HL-60 (cell line): Measurements from ENCODE around the gene CCDC106.

Source experiments
- DNase-seq, 2 experiments: peaks; one replicate each; pipeline ENCODE4 v3.0.0-alpha.2; 2010 to 2020; ENCODE audit warnings: low read depth in 1 of 2, low spot score in 1 of 2
- H3K27ac ChIP-seq: fragments of 250-450 bp; sonication (Bioruptor Pico); replicated peaks from 2 replicates; pipeline ENCODE4 v1.5.1; 2020; ENCODE audit warnings: mild to moderate bottlenecking, moderate library complexity
- H3K27me3 ChIP-seq: fragments of 250-450 bp; sonication (Bioruptor Pico); 2 replicates; pipeline ENCODE4 v1.5.1; 2021; ENCODE audit warnings: mild to moderate bottlenecking, moderate library complexity; ENCODE audit not compliant: insufficient read depth, poor library complexity, severe bottlenecking
- H3K4me3 ChIP-seq: replicated peaks from 2 replicates; pipeline ENCODE4 v1.5.1; 2011; ENCODE audit warnings: mild to moderate bottlenecking, control low read depth, low read length; ENCODE audit not compliant: insufficient read depth
- GABPA ChIP-seq: IDR thresholded peaks from 2 replicates; pipeline ENCODE4 v1.6.1; 2012; ENCODE audit warnings: low read depth
- POLR2AphosphoS5 ChIP-seq: IDR thresholded peaks from 2 replicates; pipeline ENCODE4 v1.6.1; 2012; ENCODE audit warnings: low read depth
- SPI1 ChIP-seq: IDR thresholded peaks from 2 replicates; pipeline ENCODE4 v1.6.1; 2012; ENCODE audit warnings: low read depth, mild to moderate bottlenecking, borderline replicate concordance
- TF ChIP-seq, protein P1 (sequence below): IDR thresholded peaks from one replicate; pipeline ENCODE4 v1.5.1; 2011; ENCODE audit warnings: low read length, control low read depth, inconsistent platforms; ENCODE audit not compliant: insufficient read depth
- TF ChIP-seq, protein P2 (sequence below): IDR thresholded peaks from 2 replicates; pipeline ENCODE4 v1.6.1; 2012; ENCODE audit warnings: low read depth; ENCODE audit not compliant: insufficient replicate concordance

CCDC106 gene

GRCh38 chr19:55676383-55676782 is 28.4 kb downstream of the CCDC106 start:
- no peak for DNase-seq
- TF ChIP-seq POLR2AphosphoS5 (no peak), GABPA (no peak), SPI1 (no peak)
- TF ChIP-seq, protein P1, sequence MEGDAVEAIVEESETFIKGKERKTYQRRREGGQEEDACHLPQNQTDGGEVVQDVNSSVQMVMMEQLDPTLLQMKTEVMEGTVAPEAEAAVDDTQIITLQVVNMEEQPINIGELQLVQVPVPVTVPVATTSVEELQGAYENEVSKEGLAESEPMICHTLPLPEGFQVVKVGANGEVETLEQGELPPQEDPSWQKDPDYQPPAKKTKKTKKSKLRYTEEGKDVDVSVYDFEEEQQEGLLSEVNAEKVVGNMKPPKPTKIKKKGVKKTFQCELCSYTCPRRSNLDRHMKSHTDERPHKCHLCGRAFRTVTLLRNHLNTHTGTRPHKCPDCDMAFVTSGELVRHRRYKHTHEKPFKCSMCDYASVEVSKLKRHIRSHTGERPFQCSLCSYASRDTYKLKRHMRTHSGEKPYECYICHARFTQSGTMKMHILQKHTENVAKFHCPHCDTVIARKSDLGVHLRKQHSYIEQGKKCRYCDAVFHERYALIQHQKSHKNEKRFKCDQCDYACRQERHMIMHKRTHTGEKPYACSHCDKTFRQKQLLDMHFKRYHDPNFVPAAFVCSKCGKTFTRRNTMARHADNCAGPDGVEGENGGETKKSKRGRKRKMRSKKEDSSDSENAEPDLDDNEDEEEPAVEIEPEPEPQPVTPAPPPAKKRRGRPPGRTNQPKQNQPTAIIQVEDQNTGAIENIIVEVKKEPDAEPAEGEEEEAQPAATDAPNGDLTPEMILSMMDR: no peak
- TF ChIP-seq, protein P2, sequence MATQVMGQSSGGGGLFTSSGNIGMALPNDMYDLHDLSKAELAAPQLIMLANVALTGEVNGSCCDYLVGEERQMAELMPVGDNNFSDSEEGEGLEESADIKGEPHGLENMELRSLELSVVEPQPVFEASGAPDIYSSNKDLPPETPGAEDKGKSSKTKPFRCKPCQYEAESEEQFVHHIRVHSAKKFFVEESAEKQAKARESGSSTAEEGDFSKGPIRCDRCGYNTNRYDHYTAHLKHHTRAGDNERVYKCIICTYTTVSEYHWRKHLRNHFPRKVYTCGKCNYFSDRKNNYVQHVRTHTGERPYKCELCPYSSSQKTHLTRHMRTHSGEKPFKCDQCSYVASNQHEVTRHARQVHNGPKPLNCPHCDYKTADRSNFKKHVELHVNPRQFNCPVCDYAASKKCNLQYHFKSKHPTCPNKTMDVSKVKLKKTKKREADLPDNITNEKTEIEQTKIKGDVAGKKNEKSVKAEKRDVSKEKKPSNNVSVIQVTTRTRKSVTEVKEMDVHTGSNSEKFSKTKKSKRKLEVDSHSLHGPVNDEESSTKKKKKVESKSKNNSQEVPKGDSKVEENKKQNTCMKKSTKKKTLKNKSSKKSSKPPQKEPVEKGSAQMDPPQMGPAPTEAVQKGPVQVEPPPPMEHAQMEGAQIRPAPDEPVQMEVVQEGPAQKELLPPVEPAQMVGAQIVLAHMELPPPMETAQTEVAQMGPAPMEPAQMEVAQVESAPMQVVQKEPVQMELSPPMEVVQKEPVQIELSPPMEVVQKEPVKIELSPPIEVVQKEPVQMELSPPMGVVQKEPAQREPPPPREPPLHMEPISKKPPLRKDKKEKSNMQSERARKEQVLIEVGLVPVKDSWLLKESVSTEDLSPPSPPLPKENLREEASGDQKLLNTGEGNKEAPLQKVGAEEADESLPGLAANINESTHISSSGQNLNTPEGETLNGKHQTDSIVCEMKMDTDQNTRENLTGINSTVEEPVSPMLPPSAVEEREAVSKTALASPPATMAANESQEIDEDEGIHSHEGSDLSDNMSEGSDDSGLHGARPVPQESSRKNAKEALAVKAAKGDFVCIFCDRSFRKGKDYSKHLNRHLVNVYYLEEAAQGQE: no peak
- H3K27ac ChIP-seq: peak overlapping the region; percentile 60
- no peaks in the 10 kb centered on the region for H3K27me3 ChIP-seq
- peak overlapping the region; percentile 65 for H3K4me3 ChIP-seq

- Histone ChIP-seq H3K27me3 (no peaks in the 10 kb centered on the region), H3K4me3 (peak overlapping the region; percentile 65), H3K27ac (peak overlapping the region; percentile 71)
- TF ChIP-seq, protein P1: no peak
- TF ChIP-seq POLR2AphosphoS5: no peak
- TF ChIP-seq GABPA: no peak
- TF ChIP-seq, protein P2: no peak
- DNase-seq: no peak
These were observed 29.0 kb downstream of the CCDC106 start for GRCh38 chr19:55676889-55677505.

DNA sequence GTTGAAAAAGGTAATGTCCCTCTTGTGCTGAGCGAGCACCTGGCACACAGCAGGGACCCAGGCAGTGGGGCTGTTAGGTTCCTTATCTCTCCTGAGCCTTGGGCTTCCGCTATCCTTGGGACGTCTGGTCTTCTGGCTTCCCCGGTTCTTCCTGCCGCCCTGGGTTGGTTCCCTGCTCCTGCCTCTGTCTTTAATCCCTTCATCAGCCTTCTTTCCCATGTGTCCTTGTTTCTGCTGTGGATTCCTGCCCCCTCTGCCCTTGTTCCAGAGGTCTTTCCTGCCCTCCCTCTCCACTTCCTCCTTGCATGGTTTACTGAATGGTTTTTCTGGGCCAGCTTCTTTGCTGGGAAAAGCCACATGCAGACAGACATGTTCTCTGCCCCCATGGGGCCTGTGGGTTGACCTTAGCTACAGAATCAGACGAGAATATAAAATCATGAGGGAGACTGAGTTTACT is 29.6 kb downstream of the CCDC106 start:
- Histone ChIP-seq H3K4me3 (peak overlapping the region; percentile 15), H3K27me3 (no peaks in the 10 kb centered on the region), H3K27ac (peak overlapping the region; percentile 71)
- peak in 1 of 2 experiments; percentile 34 for DNase-seq
- TF ChIP-seq POLR2AphosphoS5 (no peak), GABPA (no peak), SPI1 (peak; percentile 62; the same call in 1 of the 2 replicates)
- TF ChIP-seq, protein P2: no peak
- TF ChIP-seq, protein P1: no peak
